NCI-H82 treated with DMSO at 0.1 percent for 48 hours (cell line): ENCODE measurements around the gene CCDC188.

Experiments used
- DNase-seq: peaks from one replicate; lab custom pipeline; 2025; ENCODE audit not compliant: unreplicated experiment; lab: John Stamatoyannopoulos, UW

The CCDC188 gene

DNA sequence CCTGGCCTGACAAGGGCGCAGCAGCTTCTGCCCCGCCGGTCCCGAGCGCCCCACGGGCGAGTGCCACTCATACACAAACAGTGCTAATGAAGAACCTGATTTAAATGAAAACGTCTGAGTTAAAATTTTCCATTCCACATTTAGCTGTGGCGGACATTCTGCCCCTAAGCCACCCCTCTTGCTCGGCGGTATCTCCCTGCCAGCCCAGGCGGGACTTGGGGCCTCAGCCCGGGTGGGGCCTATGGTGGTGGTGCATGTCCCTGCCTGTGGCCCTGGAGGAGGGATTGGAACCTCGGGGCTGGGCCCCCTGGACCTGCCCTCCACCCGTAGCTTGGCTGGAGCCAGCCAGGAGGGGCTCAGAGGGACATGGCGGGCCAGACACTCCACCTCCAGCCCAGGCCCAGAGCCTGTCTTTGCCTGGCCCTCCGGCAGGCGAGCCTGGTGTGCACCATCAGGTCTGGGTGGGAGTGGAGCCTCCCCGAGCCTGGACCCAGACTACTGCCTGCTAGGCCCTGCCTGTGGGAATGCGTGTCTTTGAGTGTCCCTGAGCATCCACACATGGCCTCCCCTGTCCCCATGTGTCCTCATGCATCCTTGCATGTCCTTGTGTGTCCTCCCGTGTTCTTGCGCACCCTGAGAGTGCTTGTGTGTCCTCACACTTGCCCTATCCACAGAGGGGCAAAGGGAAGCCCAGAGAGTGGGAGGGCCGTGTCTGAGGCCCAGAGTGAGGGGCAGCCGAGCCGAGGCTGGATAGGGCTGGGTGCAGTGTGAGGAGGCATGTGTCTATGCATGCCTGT lies 14.9 kb downstream of the CCDC188 start:
- no peak for DNase-seq

DNA sequence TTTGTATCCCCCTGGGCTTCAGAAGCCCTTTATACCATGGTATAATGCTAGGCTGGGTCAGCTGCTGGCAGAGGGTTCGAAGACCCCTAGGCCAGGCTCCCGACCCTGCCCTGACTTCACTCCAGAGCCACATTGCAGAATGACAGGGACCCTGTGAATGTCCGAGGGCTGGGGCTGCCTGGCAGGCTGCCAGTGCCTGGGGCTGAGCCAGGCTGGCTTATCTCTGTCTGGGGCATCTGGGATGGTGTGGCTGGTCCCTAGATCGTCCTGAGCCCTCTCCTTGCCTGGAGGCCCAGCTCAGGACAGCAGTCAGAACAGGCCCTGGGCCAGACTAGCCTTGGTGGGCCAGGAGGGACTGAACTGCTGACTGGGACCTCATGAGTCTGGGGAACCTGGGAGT lies 15.6 kb downstream of the CCDC188 start:
- no peak for DNase-seq

DNA sequence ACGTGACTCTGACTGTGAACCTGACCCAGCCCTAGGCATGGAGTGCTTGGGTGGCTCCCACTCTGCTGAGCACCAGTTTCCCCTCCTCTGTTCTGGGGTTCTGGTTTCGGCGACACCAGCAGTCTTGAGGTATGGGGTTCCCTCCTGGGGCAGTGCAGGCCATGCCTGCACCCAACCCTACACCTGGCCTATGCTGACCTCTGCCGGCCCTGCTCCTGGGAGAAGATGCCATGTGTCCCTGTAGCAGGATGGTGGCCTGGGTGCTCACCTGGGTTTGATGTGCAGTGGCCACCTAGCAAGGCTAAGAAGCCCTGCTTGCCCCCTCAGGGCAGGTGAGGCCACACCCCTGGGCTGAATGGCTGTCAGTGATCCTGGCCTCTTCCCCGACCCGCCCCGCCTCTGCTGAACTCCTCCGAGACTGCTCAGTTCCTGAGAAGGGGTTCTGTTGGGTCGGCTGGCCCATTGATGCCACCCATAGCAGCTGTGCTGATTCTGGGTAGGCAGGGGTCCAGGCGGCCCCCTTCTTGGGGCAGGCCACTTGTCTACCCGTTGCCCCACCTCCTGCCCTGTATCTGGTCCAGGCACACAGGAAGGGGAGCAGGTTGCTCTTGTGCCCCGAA lies 16.8 kb downstream of the CCDC188 start:
- no peak for DNase-seq

DNA sequence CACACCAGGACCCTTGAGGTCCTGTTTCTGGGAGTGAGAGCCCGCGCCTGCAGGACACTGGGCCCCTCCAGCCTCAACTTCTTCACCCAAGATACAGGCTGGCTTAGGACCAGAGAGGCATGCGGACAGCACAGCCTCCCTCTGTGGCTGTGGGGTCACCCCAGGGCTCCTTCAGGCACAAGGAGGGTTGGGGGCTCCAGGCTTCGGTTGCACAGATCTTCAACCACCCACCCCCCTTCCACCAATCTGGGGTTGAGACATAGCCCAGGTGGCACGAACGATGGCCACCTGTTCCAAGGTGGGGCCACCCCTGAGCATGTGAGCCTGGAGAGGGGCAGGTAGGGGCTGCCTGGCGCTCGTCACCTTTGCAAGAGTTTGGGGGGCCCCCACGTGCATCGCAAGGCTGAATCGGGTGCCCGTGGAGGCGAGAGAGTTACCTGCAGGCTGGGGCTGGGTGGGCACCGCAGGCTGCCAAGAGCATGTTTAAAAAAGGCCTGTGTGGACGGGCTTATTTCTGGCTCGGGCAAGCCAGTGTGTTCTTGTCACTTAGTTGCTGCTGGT lies 18.1 kb downstream of the CCDC188 start:
- no peak for DNase-seq

DNA sequence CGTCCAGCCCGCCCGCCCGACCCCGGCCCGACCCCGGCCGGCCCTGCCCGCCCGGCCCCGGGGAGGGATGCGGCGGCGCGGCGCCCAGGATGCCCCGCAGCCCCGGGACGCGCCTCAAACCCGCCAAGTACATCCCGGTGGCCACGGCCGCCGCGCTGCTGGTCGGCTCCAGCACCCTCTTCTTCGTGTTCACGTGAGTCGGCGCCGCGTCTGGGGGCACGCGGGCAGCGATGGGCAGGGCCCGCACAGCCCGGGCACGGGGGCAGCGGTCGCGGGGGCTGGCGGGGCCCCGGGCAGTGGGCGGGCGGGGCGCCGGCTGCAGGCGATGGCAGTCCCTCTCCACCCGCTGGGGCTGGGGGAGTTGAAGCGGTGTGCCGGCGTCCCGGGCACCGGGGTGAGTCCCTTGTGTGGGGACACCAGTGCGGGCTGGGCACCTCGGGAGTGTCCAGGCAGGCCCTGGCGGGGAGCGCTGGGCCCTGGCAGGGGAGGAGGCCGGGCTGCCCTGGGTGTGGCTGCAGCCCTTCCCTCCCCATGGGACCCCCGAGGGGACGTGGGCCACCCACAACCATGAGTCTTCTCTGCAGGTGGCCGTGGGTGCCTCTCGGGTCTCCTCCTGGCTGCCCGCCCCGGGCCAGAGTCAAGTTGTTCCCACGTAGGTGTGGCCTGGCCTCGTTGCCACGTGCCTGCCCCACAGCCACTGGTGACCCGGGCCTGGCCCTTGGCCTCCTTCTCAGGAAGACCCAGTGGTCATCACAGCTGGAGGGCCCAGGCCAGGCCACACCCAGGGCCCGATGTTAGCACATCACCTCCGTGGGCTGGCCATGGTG lies 18.8 kb downstream of the CCDC188 start:
- DNase-seq, result no peak

DNA sequence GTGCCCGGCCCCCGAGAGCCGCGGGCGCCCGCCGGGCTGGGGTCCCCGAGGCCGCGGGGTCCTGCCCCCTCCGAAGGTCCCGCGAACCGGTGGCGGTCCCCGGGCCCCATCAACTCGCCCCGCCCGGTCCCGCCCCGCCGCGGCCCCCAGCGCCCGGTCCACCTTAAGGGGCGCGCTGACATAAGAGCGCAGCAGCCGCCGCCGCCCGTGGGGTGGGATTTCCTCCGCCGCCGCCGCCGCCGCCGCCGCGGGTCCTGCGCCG lies 19.3 kb downstream of the CCDC188 start, which contains the start of gene ZDHHC8:
TSS of gene ZDHHC8 (plus strand) at position 208 of the 262 bp plus-strand sequence. CDS start 144 bp downstream, outside the sequence.
- DNase-seq, result no peak

DNA sequence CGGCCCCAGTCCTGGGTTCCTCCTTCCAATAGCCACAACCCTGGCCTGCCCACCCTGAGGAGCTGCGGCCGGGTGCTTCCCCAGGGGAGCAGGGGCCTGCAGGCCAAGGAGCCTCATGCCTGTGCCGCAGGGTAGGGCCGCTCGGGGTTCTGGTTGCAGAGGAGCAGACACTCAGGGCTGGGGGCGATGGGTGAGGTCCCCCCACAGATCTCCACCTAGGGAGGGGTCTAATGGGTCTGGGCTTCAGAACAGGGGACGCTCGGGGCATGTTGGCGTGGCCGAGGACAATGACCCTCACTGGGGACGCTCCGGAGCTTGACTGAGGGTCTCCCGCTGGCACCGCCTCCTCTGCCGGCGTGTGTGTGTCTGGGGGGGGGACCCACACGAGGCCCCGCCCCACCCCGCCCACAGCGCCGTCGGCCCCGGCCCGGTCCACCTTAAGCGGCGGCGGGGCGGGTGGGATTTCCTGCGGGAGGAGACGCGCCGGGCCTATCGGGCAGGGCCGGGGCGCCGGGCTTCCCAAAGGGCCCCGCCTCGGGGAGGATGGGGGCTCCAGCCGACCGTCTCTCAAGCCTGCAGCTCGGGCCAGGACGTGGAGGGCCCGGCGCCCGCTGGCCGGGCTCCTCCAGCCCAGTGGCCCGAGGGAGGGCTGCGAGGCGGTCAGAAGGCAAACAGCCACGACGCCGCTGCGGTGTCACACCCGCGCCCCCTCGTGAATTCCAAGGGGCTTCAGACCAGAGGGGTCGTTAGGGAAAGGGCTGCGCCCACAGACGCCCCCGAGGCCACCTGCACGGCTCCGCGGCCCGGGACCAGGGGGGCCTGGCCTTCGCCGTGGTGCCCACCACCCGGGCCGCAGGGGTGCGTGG lies 19.9 kb downstream of the CCDC188 start:
- no peak for DNase-seq

DNA sequence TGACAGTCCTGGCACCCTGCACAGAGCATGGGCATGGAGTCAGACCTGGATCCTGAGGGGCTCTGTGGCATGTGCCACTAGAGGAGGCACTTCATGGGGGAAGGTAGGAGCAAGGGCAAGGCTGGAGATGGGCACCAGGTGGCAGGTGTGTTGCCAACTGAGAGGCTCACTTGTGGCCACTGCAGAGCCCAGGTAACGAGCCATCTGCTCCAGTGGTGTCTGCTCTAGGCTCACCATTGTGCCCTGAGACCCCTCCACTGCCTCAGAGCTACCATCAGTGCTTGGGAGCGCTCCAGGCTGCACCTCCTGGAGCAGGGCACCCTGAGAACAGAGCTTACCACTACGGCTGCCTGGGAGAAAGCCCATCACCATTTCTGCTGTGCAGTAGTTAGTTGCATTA lies 20.5 kb downstream of the CCDC188 start:
- no peak for DNase-seq

DNA sequence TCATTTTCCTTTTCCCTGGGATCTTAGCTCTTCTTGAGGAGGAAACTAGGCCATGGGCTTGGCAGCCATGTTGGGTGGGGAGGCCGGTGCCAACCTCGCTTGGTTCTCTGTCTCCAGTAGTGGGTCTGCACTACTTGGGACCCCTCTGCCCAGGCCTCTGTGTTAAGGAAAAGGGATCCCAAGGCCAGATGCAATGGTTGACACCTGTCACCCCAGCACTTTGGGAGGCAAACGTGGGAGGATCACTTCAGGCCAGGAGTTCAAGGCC lies 21.2 kb downstream of the CCDC188 start:
- no peak for DNase-seq

DNA sequence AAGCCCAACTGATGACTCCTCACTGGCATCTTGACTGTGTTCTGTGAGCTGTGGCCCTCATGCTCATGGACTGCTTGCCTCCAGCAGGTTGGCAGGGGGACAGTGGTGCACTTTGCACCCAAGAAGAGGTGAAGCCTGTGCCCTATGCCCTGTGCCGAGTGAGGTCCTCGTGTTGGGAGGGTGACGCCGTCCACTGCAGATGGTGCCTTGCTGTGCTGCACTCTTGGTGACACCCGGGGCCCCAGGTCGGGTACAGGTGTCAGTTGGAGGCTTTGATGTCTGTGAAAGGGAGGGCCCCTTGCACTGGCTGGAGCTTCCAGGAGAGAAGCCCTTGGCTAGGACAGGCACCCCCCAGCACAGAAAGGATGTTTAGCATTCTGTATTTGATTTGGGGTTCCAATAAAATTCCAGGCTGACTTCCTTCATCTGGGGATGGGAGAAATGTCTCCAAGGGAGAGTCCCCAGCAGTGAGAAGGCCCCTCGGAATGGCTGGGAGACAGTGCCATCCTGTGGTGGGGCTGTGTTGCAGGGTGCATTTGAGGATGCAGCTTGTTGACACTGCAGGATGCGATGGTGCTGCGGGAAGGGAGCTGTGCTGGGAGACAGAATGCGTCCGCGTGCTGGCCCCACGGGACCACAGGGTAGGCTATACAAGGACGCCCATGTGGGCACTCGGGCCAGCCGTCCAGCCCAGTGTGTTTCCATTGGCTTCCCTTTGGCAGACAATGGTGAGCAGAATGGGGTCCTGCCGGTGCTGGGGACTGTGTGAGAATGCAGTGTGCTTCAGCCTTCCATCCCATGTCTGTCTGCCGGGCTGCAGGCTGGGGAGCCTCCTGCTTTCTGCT lies 21.7 kb downstream of the CCDC188 start:
- no peak for DNase-seq

DNA sequence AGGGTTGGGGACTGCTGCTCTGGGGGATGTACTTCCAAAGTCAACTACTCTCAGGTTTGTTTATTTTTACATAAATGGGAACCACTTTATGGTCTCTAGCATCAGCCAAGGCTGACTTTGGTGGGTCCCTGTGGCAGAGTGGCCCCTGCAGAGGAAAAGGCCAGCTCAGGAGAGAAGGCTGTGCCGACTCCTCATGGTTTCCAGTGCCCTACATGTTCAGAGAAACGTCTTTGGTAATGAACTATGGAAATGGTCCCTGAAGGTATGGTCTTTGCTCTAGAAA lies 22.3 kb downstream of the CCDC188 start:
- no peak for DNase-seq

DNA sequence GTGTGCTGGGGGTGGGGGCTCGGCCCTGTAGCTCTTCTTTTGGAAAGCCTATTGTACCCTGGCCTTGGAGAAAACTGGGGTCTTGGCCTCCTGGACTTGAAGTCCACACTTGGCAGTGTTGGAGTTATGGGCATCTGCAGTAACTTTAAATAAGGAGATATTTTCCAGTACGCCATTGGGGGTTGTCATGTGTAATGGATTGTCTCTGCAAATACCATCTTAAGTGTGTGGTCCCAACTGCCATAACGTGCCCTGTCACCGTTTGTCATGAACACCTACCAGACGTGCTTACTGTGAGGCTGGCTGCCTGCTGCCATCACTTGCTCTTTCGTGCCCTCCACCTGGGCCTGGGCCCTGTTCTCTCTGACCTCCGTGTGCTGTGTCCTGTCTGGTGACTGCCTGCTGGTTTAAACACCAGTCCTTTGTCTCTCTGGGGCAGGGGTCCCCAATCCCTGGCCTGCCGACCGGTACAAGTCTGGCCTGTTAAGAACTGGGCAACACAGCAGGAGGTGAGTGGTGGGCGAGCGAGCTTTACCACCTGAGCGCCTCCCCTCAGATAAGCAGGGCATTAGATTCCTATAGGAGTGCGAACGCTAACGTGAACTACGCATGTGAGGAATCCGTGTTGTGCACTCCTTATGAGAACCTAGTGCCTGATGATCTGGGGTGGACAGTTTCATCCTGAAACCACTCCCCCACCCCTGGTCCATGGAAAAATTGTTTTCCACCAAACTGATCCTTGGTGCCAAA lies 22.8 kb downstream of the CCDC188 start:
- DNase-seq, result no peak

DNA sequence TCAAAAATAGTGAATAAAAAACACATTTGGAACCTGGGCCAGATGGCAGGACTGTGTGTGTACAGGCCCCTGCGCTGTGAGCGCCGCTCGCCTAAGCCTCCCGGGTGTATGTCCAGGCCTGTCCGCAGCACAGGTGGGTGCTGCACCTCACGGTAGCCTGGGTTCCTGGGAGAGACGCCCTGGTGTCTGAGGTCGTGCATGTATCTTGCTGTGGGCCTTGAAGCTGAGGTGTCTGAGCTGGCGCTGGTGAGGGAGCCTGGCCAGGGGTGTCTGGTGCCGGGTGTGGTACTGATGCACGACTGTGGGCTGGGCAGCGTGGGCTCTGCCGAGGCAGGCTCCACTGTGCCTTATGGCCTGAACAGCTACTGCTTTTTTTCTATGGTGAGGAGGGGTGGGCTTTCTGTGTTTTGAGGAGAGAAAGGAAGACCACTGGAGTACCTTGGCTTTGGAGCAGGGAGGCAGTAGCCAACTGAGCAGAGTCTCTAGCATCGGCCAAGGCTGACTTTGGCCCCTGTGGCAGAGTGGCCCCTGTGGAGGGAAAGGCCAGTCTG lies 23.5 kb downstream of the CCDC188 start:
- no peak for DNase-seq

DNA sequence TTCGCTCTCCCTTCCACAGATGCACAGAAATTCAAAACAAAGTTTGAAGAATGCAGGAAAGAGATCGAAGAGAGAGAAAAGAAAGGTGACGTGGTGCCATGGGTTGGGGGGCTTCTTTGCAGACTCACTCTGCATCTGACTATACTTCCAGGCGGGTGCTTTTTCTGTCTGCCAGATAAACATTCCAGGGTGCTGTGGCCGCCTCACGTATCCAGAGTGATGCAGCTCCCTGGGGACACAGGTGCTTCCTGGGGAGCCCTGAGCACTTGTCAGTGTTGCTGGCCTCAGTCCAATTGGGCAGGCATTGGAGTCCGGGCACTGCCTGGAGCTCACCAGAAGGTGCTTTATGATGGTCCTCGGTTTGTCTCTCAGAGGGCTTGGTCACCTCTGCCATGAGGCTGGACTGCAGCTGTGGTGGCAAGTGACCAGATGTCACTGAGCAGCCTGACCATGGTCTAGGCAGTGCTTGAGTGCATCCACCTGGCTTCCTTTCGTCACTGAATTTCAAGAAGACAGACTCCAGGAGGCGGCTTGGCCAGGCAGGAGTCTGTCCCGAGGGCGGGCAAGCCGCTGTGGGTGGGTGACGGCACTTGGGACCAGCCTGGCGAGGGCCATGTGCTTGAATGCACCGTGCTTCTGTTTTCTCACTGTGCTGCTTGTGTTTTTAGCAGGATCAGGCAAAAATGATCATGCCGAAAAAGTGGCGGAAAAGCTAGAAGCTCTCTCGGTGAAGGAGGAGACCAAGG lies 24.4 kb downstream of the CCDC188 start:
- no peak for DNase-seq

DNA sequence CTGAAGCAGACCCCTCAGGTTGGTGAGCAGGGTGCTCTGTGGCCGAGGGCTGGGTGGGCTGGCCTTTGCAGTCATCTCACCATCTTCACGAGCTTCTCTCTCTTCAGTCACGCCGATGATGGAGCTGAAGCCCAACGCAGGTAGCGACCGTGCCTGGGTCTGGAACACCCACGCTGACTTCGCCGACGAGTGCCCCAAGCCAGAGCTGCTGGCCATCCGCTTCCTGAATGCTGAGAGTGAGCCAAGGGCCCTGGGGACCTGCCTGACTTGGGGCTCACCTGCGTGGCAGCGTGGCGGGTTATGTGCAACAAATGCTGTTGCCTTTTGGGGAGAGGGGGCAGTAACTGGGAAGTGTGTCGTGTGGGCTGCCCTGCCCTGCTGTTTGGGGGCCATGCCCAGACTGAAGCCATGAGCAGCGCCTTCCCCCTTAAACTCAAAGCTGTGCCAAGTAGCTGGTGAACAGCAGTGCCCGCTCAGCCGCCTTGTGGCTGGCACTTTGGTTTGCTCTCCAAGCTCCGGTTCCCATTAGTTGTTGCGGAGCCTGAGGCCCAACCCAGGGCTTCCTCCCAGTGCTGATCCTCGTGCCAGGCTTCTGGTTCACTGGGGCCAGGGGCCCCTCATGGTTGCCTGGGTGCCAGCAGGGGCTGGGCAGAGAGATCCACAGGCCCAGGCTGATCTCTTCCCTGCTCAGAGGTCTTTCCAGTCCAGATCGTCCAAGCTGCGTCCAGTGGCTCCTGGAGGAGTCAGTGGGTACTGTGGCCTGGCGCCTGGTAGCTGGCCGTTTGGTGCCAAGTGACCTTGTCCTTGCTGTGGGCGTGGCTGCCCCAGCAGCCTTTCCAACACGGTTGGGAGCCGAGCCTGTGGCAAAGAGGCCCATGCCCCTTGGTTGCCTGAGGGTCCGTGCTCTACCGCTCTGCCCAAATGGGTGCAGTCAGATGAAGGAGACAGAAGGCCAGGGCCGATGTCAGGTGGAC lies 25.4 kb downstream of the CCDC188 start:
- no peak for DNase-seq

DNA sequence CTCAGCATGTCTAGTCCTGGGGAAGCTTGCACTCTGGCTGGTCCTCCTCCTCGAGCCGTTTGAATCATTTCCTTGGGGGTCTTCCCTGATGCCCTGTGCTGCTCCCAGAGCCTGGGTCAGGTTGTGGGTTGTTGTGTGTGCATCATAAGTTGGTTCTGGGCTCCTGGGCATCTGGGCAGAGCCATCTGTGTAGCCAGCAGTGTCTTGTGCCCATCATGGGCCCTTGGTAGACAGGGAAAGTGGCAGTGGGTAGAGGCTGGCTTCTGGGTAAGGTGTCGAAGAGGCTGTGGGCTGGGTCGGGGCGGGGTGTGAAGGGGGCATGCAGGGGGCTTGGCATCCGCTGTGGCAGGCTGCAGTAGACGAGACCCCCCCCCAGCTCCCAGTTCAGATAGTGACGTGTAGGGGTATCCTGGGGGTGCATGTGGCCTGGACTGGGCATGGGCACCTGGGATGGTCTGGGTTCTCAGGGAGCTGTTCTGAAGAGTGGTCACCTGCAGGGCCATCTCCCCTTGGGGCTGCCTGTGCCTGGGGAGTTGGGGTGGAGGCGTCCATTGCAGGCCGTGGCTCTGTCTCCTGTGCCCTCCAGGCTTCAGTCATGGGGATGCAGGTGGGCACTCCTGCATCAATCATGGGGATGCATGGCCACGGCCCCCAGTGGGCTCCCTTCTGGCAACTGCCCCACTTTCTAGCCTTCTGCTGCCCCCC lies 26.6 kb downstream of the CCDC188 start:
- DNase-seq, result no peak
